ENCODE results near the gene ADISSP. TPM values are rescaled to one million over a fixed set of nuclear protein-coding genes. Genes with fewer than 3 reads are reported as not detected.

ADISSP gene
- total and polyA plus RNA-seq, 5 donors from 2014 or later, result 14.8 to 25.5 (median 19.9) TPM

DNA sequence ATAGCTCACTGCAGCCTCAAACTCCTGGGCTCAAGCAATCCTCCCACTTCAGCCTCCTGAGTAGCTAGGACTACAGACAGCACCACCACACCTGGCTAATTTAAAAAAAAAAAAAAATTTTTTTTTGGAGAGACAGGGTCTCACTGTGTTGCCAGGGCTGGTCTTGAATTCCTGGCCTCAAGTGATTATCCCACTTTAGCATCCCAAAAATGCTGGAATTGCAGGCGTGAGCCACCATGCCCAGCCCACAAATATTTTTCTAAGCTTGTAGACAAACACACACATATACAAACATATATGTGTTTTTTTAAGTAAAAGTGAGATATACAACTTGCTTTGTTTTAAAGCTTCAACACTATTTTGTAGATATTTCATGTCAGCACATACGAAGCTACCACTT, 24.3 kb downstream of the ADISSP start:
- H3K36me3 ChIP-seq (ENCODE audit: control insufficient read depth, insufficient read depth, low read length), result no peaks in the 10 kb centered on the region
- Mint-ChIP-seq H3K9me3 (peaks cover 0 to 2% (median 0%) of the 10 kb centered on the region in 7 donors), H3K27me3 (peaks cover 4% of the 10 kb centered on the region), H3K27ac (no peak overlapping the region), H3K4me1 (peaks cover 0 to 14% (median 3%) of the 10 kb centered on the region in 4 donors), H3K4me3 (no peak overlapping the region), H3K36me3 (no peaks in the 10 kb centered on the region)
- ATAC-seq (ENCODE audit: low read depth in 2 of 2), result no peak
- peaks cover 8% of the 10 kb centered on the region for H3K4me1 ChIP-seq (ENCODE audit: control insufficient read depth, insufficient read depth, low read length, poor library complexity, severe bottlenecking)
- H3K27me3 ChIP-seq (ENCODE audit: control insufficient read depth, insufficient read depth, low read length), result no peaks in the 10 kb centered on the region
- H3K9me3 ChIP-seq (ENCODE audit: control insufficient read depth in 2 of 2, low read length in 2 of 2), result no peaks in the 10 kb centered on the region
- no peak overlapping the region for H3K4me3 ChIP-seq (ENCODE audit: low read depth, low read length)
- H3K27ac ChIP-seq (ENCODE audit: insufficient read depth, low read length, poor library complexity, severe bottlenecking), result no peak overlapping the region
- DNase-seq, result no peak

DNA sequence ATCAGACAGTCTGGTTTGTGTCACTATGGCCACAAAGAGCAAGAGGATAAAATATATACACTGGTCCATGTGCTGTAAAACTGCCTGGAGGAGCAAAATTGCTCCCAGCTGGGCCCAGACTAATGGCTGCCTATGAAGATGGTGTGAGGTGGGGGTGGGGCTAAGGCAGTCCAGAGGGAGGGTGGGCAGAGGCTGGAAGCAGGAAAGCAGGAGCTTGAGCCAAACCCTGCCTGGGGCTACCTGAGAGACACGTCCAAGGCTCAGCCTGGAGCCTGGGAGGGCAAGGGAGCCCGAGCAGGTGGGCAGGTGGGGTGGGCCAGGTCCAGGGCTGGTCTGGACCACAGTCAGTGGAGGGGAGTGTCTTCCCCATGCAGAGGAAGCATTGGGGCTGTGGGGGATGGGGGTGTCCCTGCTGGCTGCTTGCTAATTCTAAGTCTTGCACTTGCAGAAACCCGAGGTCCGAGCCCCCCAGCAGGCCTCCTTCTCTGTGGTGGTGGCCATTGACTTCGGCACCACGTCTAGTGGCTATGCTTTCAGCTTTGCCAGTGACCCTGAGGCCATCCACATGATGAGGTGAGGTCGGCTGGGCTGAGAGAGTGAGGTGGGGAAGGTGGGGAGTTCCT, 25.6 kb downstream of the ADISSP start:
- Histone ChIP-seq H3K27ac (ENCODE audit: insufficient read depth, low read length, poor library complexity, severe bottlenecking) (no peak overlapping the region), H3K27me3 (ENCODE audit: control insufficient read depth, insufficient read depth, low read length) (no peaks in the 10 kb centered on the region), H3K4me3 (ENCODE audit: low read depth, low read length) (no peak overlapping the region), H3K9me3 (ENCODE audit: control insufficient read depth in 2 of 2, low read length in 2 of 2) (no peaks in the 10 kb centered on the region), H3K4me1 (ENCODE audit: control insufficient read depth, insufficient read depth, low read length, poor library complexity, severe bottlenecking) (peaks cover 8% of the 10 kb centered on the region), H3K36me3 (ENCODE audit: control insufficient read depth, insufficient read depth, low read length) (no peaks in the 10 kb centered on the region)
- DNase-seq (no peak), ATAC-seq (ENCODE audit: low read depth in 2 of 2) (no peak)
- no peak overlapping the region for H3K27ac Mint-ChIP-seq
- H3K27me3 Mint-ChIP-seq, result no peaks in the 10 kb centered on the region
- H3K36me3 Mint-ChIP-seq, result no peaks in the 10 kb centered on the region
- H3K9me3 Mint-ChIP-seq, result peaks cover 0 to 2% (median 0%) of the 10 kb centered on the region in 7 donors
- H3K4me3 Mint-ChIP-seq, result no peak overlapping the region
- H3K4me1 Mint-ChIP-seq, result peaks cover 0 to 12% (median 3%) of the 10 kb centered on the region in 4 donors

DNA sequence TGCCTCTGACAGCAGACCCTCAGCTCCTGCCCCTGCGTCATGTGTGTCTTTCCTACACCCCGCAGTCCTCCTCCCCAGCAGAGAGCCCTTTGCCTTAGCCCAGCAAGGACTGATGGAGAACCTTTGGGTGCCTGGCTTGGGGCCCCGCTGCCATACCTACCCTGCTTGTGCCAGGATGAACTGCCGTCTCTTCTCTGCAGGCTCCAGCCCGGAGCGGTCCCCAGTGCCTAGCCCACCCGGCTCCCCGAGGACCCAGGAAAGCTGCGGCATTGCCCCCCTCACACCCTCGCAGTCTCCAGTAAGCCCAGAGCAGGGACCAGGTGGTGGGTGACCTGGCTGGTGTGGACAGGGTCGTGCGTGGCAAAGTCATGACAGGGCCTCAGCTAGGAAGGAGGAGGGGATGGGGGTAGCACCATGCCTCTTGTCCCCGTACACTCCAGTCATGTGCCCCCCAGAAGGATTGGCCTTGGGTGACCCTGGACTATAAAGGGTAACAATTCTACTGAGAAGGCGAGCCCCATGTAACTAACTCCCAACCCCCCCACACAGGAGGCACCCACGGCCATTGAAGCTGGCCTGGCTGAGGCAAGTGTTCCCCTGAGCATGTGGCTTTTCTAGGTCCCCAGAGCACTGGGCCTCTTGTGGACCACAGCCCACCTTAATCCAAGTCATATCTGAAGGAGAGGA, 26.8 kb downstream of the ADISSP start:
- H3K27me3 ChIP-seq (ENCODE audit: control insufficient read depth, insufficient read depth, low read length), result peaks cover 2% of the 10 kb centered on the region
- H3K9me3 Mint-ChIP-seq, result peaks cover 0 to 2% (median 0%) of the 10 kb centered on the region in 7 donors
- H3K27me3 Mint-ChIP-seq, result peaks cover 8% of the 10 kb centered on the region
- DNase-seq (no peak), ATAC-seq (ENCODE audit: low read depth in 2 of 2) (no peak)
- H3K9me3 ChIP-seq (ENCODE audit: control insufficient read depth in 2 of 2, low read length in 2 of 2), result no peaks in the 10 kb centered on the region
- H3K36me3 Mint-ChIP-seq, result no peaks in the 10 kb centered on the region
- H3K4me3 Mint-ChIP-seq, result no peak overlapping the region
- no peaks in the 10 kb centered on the region for H3K36me3 ChIP-seq (ENCODE audit: control insufficient read depth, insufficient read depth, low read length)
- peaks cover 8% of the 10 kb centered on the region for H3K4me1 ChIP-seq (ENCODE audit: control insufficient read depth, insufficient read depth, low read length, poor library complexity, severe bottlenecking)
- H3K27ac ChIP-seq (ENCODE audit: insufficient read depth, low read length, poor library complexity, severe bottlenecking), result no peak overlapping the region
- no peak overlapping the region for H3K4me3 ChIP-seq (ENCODE audit: low read depth, low read length)
- no peak overlapping the region for H3K27ac Mint-ChIP-seq
- H3K4me1 Mint-ChIP-seq, result peaks cover 0 to 12% (median 3%) of the 10 kb centered on the region in 4 donors

DNA sequence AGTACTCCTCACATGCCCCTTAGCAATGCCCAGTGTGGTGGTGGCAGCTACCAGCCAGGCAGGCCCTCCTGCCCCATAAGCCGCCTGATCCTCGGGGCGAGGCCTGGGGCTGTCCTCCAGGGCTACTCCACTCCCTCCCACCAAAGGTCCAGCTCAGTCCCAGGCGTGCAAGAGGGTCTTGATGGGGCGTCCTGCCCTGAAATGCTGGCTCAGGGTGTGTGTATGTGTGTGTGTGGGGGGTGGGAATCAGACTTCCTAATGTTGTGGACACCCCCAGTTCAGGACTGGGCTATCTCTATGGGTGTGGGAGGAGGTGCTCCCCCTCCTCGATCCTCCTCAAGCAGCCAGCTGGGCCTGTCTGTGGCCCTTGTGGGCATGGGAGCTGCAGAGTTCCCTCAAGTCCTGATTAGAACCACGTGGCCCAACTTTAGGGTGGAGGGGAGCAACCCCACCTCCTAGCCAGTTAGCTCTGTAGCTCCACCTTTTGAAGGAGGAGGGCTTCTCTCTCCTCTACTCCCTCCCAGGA, 27.6 kb downstream of the ADISSP start:
- H3K36me3 ChIP-seq (ENCODE audit: control insufficient read depth, insufficient read depth, low read length), result no peaks in the 10 kb centered on the region
- no peak overlapping the region for H3K4me3 ChIP-seq (ENCODE audit: low read depth, low read length)
- peaks cover 2% of the 10 kb centered on the region for H3K27me3 ChIP-seq (ENCODE audit: control insufficient read depth, insufficient read depth, low read length)
- H3K36me3 Mint-ChIP-seq, result no peaks in the 10 kb centered on the region
- H3K27ac ChIP-seq (ENCODE audit: insufficient read depth, low read length, poor library complexity, severe bottlenecking), result no peak overlapping the region
- no peaks in the 10 kb centered on the region for H3K9me3 ChIP-seq (ENCODE audit: control insufficient read depth in 2 of 2, low read length in 2 of 2)
- ATAC-seq (ENCODE audit: low read depth in 2 of 2) (no peak), DNase-seq (no peak)
- H3K4me3 Mint-ChIP-seq, result no peak overlapping the region
- peaks cover 4% of the 10 kb centered on the region for H3K4me1 ChIP-seq (ENCODE audit: control insufficient read depth, insufficient read depth, low read length, poor library complexity, severe bottlenecking)
- peaks cover 0 to 6% (median 3%) of the 10 kb centered on the region in 4 donors for H3K4me1 Mint-ChIP-seq
- H3K9me3 Mint-ChIP-seq, result peaks cover 0 to 2% (median 0%) of the 10 kb centered on the region in 7 donors
- H3K27me3 Mint-ChIP-seq, result peaks cover 13% of the 10 kb centered on the region
- no peak overlapping the region for H3K27ac Mint-ChIP-seq

DNA sequence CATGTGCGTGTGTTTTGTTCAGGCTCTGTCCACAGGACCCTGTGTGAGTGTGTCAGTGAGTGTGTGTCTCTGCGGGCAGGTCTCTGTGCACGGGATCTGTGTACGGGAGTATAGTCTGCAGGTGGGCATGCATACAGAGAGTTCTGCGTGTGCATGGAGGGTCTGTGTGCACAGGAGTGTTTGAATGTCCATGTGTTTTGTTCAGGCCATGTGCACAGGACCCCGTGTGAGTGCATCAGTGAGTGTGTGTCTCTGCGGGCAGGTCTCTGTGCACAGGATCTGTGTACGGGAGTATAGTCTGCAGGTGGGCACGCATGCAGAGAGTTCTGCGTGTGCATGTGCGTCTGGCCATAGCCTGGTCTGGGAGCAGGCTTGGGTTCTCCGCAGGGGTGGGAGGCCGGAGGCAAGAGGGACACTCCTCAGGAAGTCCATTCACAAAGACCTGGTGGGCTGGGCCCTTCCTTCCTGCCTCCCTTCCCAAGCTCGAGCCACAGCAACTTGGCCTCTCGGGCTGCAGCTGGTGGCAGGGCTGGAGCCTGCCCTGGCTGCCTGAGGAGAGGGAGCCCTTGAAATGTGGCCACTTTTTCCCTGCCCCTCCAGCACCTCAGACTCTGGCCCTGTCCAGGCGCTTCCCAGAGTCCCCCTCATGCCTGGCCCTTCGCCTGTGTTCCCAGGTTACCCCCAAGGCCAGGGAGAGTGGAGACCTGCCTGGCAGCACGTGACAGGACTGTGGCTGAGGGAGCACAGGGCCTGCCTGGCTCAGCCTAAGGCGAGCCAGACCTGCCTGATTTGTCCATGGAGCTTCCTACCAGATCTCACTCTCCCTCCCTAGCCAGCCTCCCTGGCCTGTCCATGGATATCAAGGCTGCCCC, 28.3 kb downstream of the ADISSP start:
- Histone ChIP-seq H3K27ac (ENCODE audit: insufficient read depth, low read length, poor library complexity, severe bottlenecking) (no peak overlapping the region), H3K9me3 (ENCODE audit: control insufficient read depth in 2 of 2, low read length in 2 of 2) (no peaks in the 10 kb centered on the region), H3K4me3 (ENCODE audit: low read depth, low read length) (no peak overlapping the region), H3K27me3 (ENCODE audit: control insufficient read depth, insufficient read depth, low read length) (peaks cover 2% of the 10 kb centered on the region), H3K4me1 (ENCODE audit: control insufficient read depth, insufficient read depth, low read length, poor library complexity, severe bottlenecking) (no peaks in the 10 kb centered on the region), H3K36me3 (ENCODE audit: control insufficient read depth, insufficient read depth, low read length) (no peaks in the 10 kb centered on the region)
- no peak for ATAC-seq (ENCODE audit: low read depth in 2 of 2)
- Mint-ChIP-seq H3K9me3 (peaks cover 0 to 1% (median 0%) of the 10 kb centered on the region in 7 donors), H3K4me3 (no peak overlapping the region), H3K27ac (no peak overlapping the region), H3K4me1 (peaks cover 0 to under 1% (median 0%) of the 10 kb centered on the region in 4 donors), H3K27me3 (peaks cover 19% of the 10 kb centered on the region), H3K36me3 (no peaks in the 10 kb centered on the region)
- no peak for DNase-seq

DNA sequence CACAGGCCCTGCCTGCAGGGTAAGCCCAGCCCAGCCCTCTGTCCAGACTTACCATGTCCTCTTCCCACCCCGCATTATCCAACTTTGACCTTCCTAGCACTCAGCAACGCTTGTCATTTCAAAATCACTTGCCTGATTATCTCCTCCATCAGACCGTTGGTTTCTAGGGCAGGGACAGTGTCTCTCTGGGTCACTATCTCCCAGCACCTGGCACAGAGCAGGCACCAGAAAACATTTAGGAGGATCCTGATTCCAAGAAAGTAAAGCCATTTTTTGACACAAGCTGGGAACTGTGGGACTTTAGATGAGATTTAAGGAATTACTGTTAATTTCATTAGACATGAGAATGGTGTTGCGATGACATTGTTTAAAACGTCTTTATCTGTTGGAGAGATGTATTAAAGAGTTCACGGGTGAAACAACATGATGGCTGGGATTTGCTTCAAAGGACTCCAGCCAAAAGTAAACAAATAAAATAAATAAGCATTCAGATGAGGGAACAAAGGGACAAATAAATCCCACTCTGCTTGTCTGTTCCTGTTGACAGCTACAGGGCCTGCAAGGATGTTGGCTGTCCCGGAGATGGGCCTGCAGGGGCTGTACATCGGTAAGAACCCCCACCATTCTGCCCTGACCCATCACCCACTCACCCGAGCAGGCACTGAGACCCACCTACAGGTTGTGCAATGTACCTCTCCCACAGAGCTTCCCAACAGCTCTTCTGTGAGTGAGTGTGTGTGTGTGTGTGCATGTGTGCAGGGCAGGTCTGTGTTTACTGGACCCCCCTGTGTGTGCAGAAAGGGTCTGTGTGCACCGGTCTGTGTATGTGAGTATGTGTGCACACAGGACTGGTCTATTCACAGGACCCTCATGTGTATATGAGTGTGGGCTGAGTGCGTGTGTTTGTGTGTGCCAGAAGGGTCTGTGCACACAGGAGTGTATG, 29.2 kb downstream of the ADISSP start:
- Mint-ChIP-seq H3K36me3 (no peaks in the 10 kb centered on the region), H3K9me3 (no peaks in the 10 kb centered on the region), H3K4me1 (no peaks in the 10 kb centered on the region), H3K27ac (no peak overlapping the region), H3K4me3 (no peak overlapping the region), H3K27me3 (peaks cover 22% of the 10 kb centered on the region)
- DNase-seq (no peak), ATAC-seq (ENCODE audit: low read depth in 2 of 2) (no peak)
- Histone ChIP-seq H3K4me3 (ENCODE audit: low read depth, low read length) (no peak overlapping the region), H3K27me3 (ENCODE audit: control insufficient read depth, insufficient read depth, low read length) (peaks cover 2% of the 10 kb centered on the region), H3K27ac (ENCODE audit: insufficient read depth, low read length, poor library complexity, severe bottlenecking) (no peak overlapping the region), H3K36me3 (ENCODE audit: control insufficient read depth, insufficient read depth, low read length) (no peaks in the 10 kb centered on the region), H3K9me3 (ENCODE audit: control insufficient read depth in 2 of 2, low read length in 2 of 2) (no peaks in the 10 kb centered on the region), H3K4me1 (ENCODE audit: control insufficient read depth, insufficient read depth, low read length, poor library complexity, severe bottlenecking) (no peaks in the 10 kb centered on the region)

DNA sequence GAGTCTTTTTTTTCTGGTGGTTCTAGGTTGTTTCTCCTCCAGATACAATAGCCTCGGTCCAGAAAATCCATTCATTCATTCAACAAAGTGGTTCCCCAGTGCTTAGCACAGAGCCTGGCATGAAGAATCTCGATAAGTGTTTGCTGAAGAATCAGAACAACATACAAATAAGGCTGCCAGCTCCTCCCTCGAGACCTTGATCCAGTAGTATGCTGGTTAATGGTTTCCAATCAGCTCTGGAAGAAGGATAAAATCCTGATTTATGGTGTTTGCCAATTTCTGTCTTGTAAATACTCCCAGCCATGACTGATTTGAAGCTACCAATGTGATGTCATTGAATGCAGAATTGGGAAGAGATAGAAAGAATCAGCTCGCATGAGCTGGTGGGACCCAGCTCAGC, 31.8 kb downstream of the ADISSP start:
- no peaks in the 10 kb centered on the region for H3K4me1 ChIP-seq (ENCODE audit: control insufficient read depth, insufficient read depth, low read length, poor library complexity, severe bottlenecking)
- H3K27ac Mint-ChIP-seq, result no peak overlapping the region

More for the DNA sequence above, 31.8 kb downstream of the ADISSP start:
- Histone ChIP-seq H3K27me3 (ENCODE audit: control insufficient read depth, insufficient read depth, low read length) (peaks cover 2% of the 10 kb centered on the region), H3K27ac (ENCODE audit: insufficient read depth, low read length, poor library complexity, severe bottlenecking) (no peak overlapping the region), H3K4me3 (ENCODE audit: low read depth, low read length) (no peak overlapping the region), H3K9me3 (ENCODE audit: control insufficient read depth in 2 of 2, low read length in 2 of 2) (no peaks in the 10 kb centered on the region), H3K36me3 (ENCODE audit: control insufficient read depth, insufficient read depth, low read length) (no peaks in the 10 kb centered on the region)
- Mint-ChIP-seq H3K4me3 (no peak overlapping the region), H3K4me1 (peaks cover 0 to 5% (median 0%) of the 10 kb centered on the region in 4 donors), H3K27me3 (peaks cover 39% of the 10 kb centered on the region), H3K9me3 (peaks cover 0 to 3% (median 0%) of the 10 kb centered on the region in 7 donors), H3K36me3 (peaks cover 4% of the 10 kb centered on the region)
- no peak for DNase-seq
- ATAC-seq (ENCODE audit: low read depth in 2 of 2), result no peak
